ENCODE measurements around the gene TTLL7. TPM values are rescaled to one million over a fixed set of nuclear protein-coding genes. Genes with fewer than 3 reads are reported as not detected.

Gene TTLL7
- total RNA-seq, 1 experiment from 2014 or later, result 7.9 TPM

- TF ChIP-seq ZBTB43 (CRISPR knock-in tag; IDR thresholded peaks at IDR 0.05), result no peak
- TF ChIP-seq GTF2I (CRISPR knock-in tag; conservative IDR thresholded peaks at IDR 0.05), result no peak
- no peak for TF ChIP-seq MXD4 (CRISPR knock-in tag; IDR thresholded peaks at IDR 0.05; ENCODE audit: borderline replicate concordance)
- TF ChIP-seq TP53 (CRISPR knock-in tag; IDR thresholded peaks at IDR 0.05), result 0 out of 2 replicates have a peak, but pooled peaks have one; percentile 24
- no peak for TF ChIP-seq ZNF232 (CRISPR knock-in tag; IDR thresholded peaks at IDR 0.05)
- no peak for TF ChIP-seq NR2C2 (CRISPR knock-in tag; IDR thresholded peaks at IDR 0.05)
- TF ChIP-seq ZMAT4 (CRISPR knock-in tag; IDR thresholded peaks at IDR 0.05), result no peak
- no peak for TF ChIP-seq ATF6 (CRISPR knock-in tag; IDR thresholded peaks at IDR 0.05)
- TF ChIP-seq IRF2 (CRISPR knock-in tag; IDR thresholded peaks at IDR 0.05; ENCODE audit: borderline replicate concordance, low read depth), result no peak
- TF ChIP-seq ARID4B (CRISPR knock-in tag; IDR thresholded peaks at IDR 0.05; ENCODE audit: borderline replicate concordance), result peak; percentile 57; the same call in 1 of the 2 replicates
- TF ChIP-seq RORB (CRISPR knock-in tag; IDR thresholded peaks at IDR 0.05), result no peak
- TF ChIP-seq OVOL2 (CRISPR knock-in tag; IDR thresholded peaks at IDR 0.05; ENCODE audit: borderline replicate concordance), result no peak
- no peak for TF ChIP-seq ZNF263 (CRISPR knock-in tag; IDR thresholded peaks at IDR 0.05; ENCODE audit: low read depth)
- no peak for TF ChIP-seq RELA (CRISPR knock-in tag; IDR thresholded peaks at IDR 0.05; ENCODE audit: borderline replicate concordance)
- peak; percentile 56; the same call in 1 of the 2 replicates for TF ChIP-seq E2F5 (CRISPR knock-in tag; IDR thresholded peaks at IDR 0.05)
- no peak for TF ChIP-seq PRRX2 (CRISPR knock-in tag; IDR thresholded peaks at IDR 0.05)
- no peak for TF ChIP-seq MLX (CRISPR knock-in tag; IDR thresholded peaks at IDR 0.05)
- no peak for TF ChIP-seq GRHL2 (CRISPR knock-in tag; IDR thresholded peaks at IDR 0.05; ENCODE audit: insufficient replicate concordance, severe bottlenecking)
- no peak for TF ChIP-seq ELF4 (CRISPR knock-in tag; IDR thresholded peaks at IDR 0.05; ENCODE audit: low read depth)
- TF ChIP-seq ZNF671 (CRISPR knock-in tag; IDR thresholded peaks at IDR 0.05), result no peak
- TF ChIP-seq CDX4 (CRISPR knock-in tag; IDR thresholded peaks at IDR 0.05; ENCODE audit: borderline replicate concordance), result no peak
- no peak for TF ChIP-seq E2F4 (CRISPR knock-in tag; IDR thresholded peaks at IDR 0.05; ENCODE audit: borderline replicate concordance, low read depth)
- no peak for TF ChIP-seq ZNF416 (CRISPR knock-in tag; IDR thresholded peaks at IDR 0.05)
- no peak for TF ChIP-seq ZNF423 (CRISPR knock-in tag; IDR thresholded peaks at IDR 0.05)
- TF ChIP-seq GABPB1 (CRISPR knock-in tag; IDR thresholded peaks at IDR 0.05), result no peak
- TF ChIP-seq FOXP1 (CRISPR knock-in tag; IDR thresholded peaks at IDR 0.05; ENCODE audit: borderline replicate concordance), result no peak
Measured at GRCh38 chr1:83860490-83861221, 138.3 kb downstream of the TTLL7 start (continued).

Measured in WTC11 (cell line).